HUDEP-2 (cell line): ENCODE data around the gene ATP6V0B.

Source experiments
- DNase-seq, 76 experiments: peaks; one replicate each; lab custom pipeline; 2025; ENCODE audit not compliant: unreplicated experiment in 76 of 76; lab: John Stamatoyannopoulos, UW

Gene ATP6V0B

DNA sequence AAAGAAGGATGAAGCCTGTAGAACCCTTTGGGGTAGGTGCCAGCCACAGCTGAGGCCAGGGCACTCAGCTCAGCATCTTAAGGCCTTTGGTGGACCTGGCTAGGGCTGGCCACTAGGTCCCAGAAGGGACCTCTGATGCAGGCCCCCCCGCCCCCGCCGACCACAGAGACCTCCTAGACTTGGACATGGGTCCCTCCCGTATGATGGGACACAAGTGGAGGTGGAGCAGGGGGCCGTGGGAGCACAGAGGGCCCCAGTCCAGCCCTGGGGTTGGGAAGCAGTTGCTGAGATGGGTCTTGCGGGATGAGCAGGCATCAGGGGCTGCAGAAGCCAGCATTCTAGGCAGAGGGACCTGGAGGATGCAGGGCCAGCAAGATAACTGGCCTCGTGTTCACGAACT, 7.5 kb downstream of the ATP6V0B start:
- no peak for DNase-seq

DNA sequence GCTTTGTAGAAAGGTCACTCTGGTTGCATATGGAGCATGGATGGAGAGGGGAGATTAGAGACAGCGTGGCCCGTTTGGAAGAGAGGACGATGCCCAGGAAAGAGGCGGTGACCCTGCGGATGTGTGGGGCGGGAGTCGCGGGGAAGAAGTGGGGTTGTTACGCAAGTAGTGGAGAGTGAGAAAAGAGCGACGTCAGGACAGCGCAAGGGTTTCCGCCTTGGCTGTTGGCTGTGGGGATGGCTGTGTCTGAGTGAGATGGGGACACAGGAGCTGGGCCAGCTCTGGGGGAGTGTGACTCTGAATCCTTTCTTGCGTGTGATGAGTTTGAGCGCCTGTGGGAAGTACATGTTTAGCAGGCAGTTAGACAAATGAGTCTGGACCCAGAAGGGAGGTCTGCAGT, 8.0 kb downstream of the ATP6V0B start:
- no peak for DNase-seq

- no peak for DNase-seq
Observed at GRCh38 chr1:43983253-43983899, 8.6 kb downstream of the ATP6V0B start.

GRCh38 chr1:43984855-43985254, 10.1 kb downstream of the ATP6V0B start:
- DNase-seq, result no peak

DNA sequence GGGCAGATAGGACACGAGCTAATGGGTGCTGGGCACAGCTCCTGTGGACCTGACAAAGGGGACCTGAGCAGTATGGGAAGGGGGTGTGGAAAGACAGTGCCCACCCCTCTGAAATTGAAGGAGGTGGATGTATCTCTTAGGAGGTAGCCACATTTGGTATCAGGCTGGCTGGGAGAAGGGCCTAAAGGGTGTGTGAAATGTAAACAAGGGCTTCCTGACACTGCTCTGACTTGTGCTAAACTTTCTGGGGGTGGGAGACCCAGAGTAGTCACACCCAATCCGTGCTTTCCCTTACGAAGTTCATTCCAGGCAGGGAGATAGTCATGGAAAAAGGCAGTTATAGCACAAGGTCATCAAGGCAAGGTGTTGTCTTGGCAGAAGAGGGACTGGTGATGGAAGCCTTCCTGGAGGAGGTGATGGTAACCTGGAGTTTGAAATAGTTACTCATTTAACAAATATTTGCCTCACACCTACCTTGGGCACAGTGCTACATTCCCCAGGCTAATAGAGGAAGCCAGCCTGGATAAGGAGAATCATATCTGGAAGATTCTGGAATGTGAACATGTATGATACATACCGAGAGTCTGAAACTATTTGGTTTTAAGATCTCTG, 11.3 kb downstream of the ATP6V0B start:
- no peak for DNase-seq

GRCh38 chr1:43986712-43987111, 12.0 kb downstream of the ATP6V0B start:
- no peak for DNase-seq

DNA sequence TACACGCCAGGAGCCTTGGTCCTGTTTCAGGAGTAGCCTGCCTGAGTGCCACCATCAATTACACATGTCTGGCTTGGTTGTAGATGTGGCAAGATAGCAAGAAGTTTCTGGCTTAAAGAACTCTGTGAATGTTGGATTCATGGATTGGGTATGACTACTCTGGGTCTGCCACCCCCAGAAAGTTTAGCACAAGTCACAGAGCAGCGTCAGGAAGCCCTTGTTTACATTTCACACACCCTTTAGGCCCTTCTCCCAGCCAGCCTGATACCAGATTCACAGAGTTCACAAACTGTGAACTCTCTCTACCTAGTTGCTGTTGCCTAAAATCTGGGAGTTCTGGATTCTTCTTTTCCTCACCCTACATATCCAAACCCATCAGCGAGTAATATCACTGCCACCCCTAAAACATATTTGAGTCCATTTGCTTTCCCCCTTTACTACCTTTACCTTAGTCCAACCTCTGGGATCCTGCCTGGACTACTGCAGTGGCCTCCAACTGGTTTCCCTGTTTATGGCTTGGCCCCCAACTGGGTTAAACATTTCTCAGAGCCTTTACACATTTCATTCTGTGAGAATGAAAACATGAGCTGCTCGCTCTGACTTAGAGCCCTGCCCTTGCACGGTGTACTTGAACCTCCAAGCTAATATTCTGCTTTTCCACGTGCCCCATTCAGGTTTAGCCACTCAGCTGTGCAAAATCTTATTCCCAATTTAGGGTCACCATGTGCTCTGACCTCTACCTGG, 12.6 kb downstream of the ATP6V0B start:
- DNase-seq, result no peak

- DNase-seq, result no peak
Observed at GRCh38 chr1:43990271-43991199, 15.8 kb downstream of the ATP6V0B start.

DNA sequence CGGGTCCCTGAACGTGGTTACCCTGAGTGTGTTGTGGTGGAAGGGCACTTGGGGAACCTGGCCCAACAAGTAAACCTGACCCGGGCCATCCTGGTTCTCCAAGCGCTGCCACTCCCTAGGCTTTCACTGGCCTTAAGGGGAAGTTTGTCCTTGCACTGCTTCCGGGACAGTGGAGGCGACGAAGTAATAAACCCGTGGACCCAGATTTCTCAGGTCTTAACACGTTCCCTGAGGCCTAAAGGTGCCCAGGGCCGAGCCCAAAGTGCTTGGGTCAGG, 16.4 kb downstream of the ATP6V0B start:
- no peak for DNase-seq

- peak in 69 of 76 experiments; percentile 21 to 93 (median 62) for DNase-seq
Observed at GRCh38 chr1:43991476-43992231, 16.9 kb downstream of the ATP6V0B start, which contains the start of gene CCDC24. Gene CCDC24, plus strand, starts transcription at chr1:43991599. Its CDS starts 280 bp downstream, at chr1:43991879.

GRCh38 chr1:43992232-43992995, 17.7 kb downstream of the ATP6V0B start:
- DNase-seq, result no peak

DNA sequence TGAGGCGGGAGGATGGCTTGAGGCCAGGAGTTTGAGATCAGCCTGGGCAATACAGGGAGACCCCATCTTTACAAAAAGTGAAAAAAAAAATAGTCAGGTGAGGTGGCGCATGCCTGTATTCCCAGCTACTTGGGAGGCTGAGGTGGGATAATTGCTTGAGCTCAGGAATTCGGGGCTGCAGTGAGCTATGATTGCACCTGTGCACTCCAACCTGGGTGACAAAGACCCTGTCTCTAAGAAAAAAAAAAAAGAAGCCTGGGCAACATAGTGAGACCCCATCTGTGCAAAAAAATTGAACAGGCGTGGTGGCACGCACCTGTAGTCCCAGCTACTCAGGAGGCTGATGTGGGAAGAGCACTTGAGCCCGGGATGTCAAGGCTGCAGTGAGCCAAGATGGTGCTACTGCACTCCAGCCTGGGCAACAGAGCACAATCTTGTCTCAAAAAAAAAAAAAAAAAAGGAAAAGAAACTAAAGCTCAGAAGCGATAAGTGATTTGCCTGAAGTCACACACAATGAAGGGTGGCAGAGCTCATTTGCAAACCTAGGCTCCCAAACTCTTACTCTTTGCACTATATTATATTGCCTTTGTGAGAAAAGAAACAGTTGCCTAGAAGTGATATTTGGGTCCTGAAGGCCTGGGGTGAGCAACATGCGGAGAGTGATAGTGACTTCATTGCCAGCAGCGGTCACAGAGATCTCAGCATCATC, 18.6 kb downstream of the ATP6V0B start:
- DNase-seq, result no peak

GRCh38 chr1:43994071-43994470, 19.3 kb downstream of the ATP6V0B start:
- DNase-seq, result no peak

DNA sequence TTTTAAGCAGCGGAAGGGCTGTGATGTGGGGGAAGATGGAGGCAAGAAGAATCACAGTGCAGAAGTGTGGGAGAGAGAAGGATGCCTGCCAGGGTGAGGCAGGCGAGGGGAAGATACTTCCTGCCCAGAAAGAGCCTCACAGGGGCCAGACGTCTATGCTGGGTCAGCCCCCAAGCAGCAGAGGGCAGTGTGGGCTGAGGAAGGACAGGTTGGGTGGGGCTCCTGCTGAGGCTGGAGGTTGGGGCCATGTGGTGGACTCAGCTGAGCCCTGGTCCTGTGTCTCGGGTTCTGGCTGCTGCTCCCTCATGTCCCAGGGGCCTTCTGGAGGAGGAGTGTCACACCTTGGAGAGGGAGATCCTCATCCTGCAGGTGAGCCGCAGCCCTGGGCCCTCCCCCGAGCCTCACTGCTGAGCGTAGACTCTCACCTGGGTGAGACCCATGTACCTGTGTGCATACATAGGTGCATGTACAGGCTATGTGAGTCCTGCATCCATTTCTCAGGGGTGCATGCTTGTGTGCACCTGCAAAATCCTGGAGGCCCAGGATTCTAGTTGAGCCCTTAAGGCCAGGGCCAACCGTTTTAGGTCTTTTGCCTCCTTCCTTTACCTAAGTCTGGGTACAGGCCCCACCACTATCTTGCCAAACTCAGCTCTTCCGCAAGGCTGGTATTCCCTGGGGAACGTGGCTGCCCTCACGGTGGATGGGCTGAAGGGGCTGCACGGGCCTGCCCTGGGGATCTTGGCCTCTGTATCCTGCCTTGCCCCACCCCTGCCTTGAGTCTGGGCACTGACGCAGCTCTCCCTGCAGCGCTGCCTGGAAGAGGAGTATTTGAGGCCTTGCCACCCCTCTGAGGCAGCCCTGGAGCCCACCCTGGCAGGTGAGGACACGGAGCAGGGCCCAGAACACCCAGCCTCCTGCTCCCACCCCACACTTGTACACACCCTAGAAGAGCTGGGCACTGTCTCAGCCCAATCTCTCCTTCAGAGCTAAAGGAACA, 20.3 kb downstream of the ATP6V0B start:
- DNase-seq, result peak in 68 of 76 experiments; percentile 10 to 79 (median 56)

DNA sequence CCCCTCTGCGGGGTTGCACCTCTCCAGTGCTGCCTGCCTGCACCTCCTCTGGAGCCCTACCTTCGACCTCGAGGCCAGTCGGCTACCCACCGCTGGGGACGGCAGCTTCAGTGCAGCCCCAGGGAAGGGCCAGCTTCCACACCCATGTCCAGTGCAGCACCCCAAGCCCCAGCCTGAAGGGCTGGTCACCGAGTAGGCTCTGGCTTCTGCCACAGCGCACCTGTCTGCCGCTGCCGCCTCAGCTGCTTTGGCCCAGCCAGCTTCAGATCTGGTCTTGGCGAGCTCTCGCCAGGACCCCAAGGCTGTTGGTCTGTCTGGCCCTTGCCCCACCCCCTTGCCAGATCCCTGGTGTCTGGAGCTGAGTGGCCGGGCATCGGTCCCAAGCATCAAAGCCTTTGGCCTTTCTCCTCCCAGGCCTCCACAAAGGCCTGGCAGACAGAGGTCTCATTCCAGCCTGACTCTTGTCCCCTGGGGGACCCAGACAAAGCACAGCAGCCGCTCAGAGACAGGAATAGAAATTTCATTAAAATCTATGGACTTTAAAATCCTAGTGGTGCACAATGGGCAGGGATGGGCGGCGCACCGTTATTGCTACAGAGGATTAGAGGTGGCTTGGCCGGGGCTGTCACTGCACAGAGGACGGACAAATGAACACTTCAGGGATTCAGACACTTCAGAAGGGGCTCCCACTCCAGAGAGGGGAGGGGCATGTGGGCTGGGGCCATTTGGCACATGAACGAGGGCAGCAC, 21.4 kb downstream of the ATP6V0B start:
- DNase-seq, result no peak

DNA sequence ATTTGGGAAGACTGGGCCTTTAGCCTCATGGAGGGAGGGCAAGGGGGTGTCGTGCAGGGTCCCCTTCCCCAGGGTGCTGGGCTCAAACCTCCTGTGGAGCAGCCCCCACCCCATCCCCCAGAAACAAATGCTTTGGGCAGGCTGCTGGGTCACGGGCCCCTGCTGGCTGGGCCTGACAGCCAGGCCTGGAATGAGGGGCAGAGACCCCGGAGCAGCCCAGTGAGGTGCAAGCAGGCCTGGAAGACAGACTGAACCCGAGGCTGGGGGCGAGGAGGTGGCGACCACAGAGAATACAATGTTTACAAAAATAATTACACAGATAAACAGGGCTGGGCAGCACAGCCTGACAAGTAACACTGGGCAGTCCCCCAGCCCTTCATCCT, 22.0 kb downstream of the ATP6V0B start:
- DNase-seq, result no peak
